Ishikawa (cell line): Measurements from ENCODE around the gene TRIM27.

Source experiments
- CEBPB ChIP-seq: IDR thresholded peaks from 2 replicates; pipeline ENCODE4 v1.6.1; 2012
- CREB1 ChIP-seq: IDR thresholded peaks from 2 replicates; pipeline ENCODE4 v1.6.1; 2012; ENCODE audit warnings: low read depth
- EP300 ChIP-seq: IDR thresholded peaks from 2 replicates; pipeline ENCODE4 v1.6.1; 2012; ENCODE audit warnings: borderline replicate concordance
- FOXM1 ChIP-seq: IDR thresholded peaks from 2 replicates; pipeline ENCODE4 v1.6.1; 2012; ENCODE audit warnings: low read depth, borderline replicate concordance
- REST ChIP-seq: IDR thresholded peaks from 2 replicates; pipeline ENCODE4 v1.6.1; 2012; ENCODE audit warnings: low read depth, mild to moderate bottlenecking
- TCF12 ChIP-seq: IDR thresholded peaks from 2 replicates; pipeline ENCODE4 v1.6.1; 2012; ENCODE audit warnings: low read depth
- TEAD4 ChIP-seq: IDR thresholded peaks from 2 replicates; pipeline ENCODE4 v1.6.1; 2012
- USF1 ChIP-seq: IDR thresholded peaks from 2 replicates; pipeline ENCODE4 v1.6.1; 2012
- YY1 ChIP-seq: IDR thresholded peaks from 2 replicates; pipeline ENCODE4 v1.6.1; 2012; ENCODE audit warnings: low read depth
- ZBTB7A ChIP-seq: IDR thresholded peaks from 2 replicates; pipeline ENCODE4 v1.6.1; 2012; ENCODE audit warnings: low read depth
- TF ChIP-seq, protein P1 (sequence below): IDR thresholded peaks from 2 replicates; pipeline ENCODE4 v1.6.1; 2012

TRIM27 gene

DNA sequence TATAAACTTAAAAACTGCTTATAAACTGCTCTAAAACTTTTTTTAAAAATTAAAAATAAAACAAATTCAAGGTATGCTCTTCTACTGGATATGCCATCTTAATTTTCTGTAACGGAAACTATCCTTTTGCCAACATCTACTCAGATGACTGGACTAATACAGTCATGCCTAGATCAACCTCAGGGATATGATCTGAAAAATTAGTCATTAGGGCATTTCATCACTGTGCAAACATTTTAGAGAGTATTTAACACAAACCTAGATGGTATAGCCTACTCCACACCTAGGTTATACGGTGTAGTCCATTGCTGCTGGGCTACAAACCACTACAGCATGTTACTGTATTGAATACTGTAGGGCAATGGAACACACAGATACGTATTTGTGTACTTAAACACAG lies 64.8 kb downstream of the TRIM27 start:
- TF ChIP-seq REST, result no peak
- no peak for TF ChIP-seq CEBPB
- no peak for TF ChIP-seq FOXM1

DNA sequence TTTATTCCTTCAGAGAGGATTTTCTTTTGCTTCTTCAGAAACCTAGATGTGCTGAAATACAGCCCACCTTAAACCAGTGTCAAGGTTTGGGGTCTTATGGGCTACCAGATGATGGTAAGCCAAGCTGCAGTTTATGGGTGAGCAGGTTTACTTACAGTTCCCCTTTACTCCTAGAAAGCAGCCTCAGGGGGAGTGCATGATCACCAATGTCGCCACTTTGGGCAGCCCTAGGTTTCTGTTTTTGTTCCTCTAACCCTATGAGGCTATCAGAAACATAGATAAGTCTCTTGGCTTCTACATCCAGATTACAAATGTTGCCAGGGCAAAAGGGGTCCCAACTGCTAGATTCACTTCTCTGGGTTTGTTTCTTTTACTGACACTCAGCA lies 67.2 kb downstream of the TRIM27 start:
- TF ChIP-seq, protein P1, sequence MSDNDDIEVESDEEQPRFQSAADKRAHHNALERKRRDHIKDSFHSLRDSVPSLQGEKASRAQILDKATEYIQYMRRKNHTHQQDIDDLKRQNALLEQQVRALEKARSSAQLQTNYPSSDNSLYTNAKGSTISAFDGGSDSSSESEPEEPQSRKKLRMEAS, result no peak
- no peak for TF ChIP-seq EP300
- TF ChIP-seq YY1, result no peak
- TF ChIP-seq ZBTB7A, result no peak
- TF ChIP-seq CREB1, result no peak
- no peak for TF ChIP-seq TEAD4
- no peak for TF ChIP-seq FOXM1
- no peak for TF ChIP-seq USF1
- TF ChIP-seq TCF12, result no peak
